K562 (cell line): ENCODE measurements around the gene WAS. TPM values are rescaled to one million over a fixed set of nuclear protein-coding genes. Genes with fewer than 3 reads are reported as not detected.

Source experiments
- ESRRA ChIP-seq: fragments of 450-650 bp; IDR thresholded peaks from 2 replicates; pipeline ENCODE4 v1.6.1; 2014; ENCODE audit warnings: low read depth, mild to moderate bottlenecking, moderate library complexity, borderline replicate concordance
- MYBL2 ChIP-seq, 2 experiments: fragments of 450-650 bp in 1 of 2; sonication (generic) in 1 of 2; formaldehyde crosslinking in 1 of 2; IDR thresholded peaks; 2 replicates each; pipeline versions ENCODE4 v1.6.1 to v1.8.1; 2017 to 2022; ENCODE audit warnings: borderline replicate concordance in 1 of 2, inconsistent platforms in 1 of 2, low read depth in 1 of 2, mild to moderate bottlenecking in 1 of 2, missing genetic modification reagents in 1 of 2, moderate library complexity in 1 of 2
- POLR3A ChIP-seq: IDR thresholded peaks from 2 replicates; pipeline ENCODE4 v1.6.1; 2011; ENCODE audit warnings: borderline replicate concordance, mild to moderate bottlenecking, moderate library complexity; ENCODE audit not compliant: insufficient read length, insufficient read depth; ENCODE audit errors: extremely low read depth
- YY1 ChIP-seq, 3 experiments: IDR thresholded peaks; 2 replicates each; pipeline ENCODE4 v1.6.1; 2011; ENCODE audit warnings: low read length in 2 of 3, mild to moderate bottlenecking in 2 of 3, moderate library complexity in 2 of 3, borderline replicate concordance in 1 of 3, control low read depth in 1 of 3, low read depth in 1 of 3; ENCODE audit not compliant: insufficient read depth in 3 of 3, insufficient replicate concordance in 2 of 3, control insufficient read depth in 1 of 3, insufficient read length in 1 of 3; ENCODE audit errors: extremely low read depth in 1 of 3
- ZNF140 ChIP-seq: fragments of 250-450 bp; sonication (Bioruptor Pico); IDR thresholded peaks from 2 replicates; pipeline ENCODE4 v1.8.0; 2021; ENCODE audit warnings: moderate library complexity, mild to moderate bottlenecking, inconsistent platforms
- polyA plus RNA-seq, 8 experiments: library from polyadenylated mRNA; depleted of rRNA in 4 of 8; stranded (reverse) in 5 of 8; unstranded in 3 of 8; fragments of >200 nt; fragmentation: Nextera tagmentation in 2 of 8; fragmentation: Illumina TruSeq in 1 of 8; extraction: Ambion mirVana in 2 of 8; extraction: Trizol in 1 of 8; gene quantifications; 2 replicates each; pipeline versions ENCODE4 v1.2.1 to v1.2.3, GENCODE V29; 2011 to 2014; ENCODE audit warnings: inconsistent platforms in 1 of 8, missing spikeins in 1 of 8
- total RNA-seq, 7 experiments: library from RNA; depleted of rRNA in 6 of 7; stranded (reverse); fragments of >200 nt in 6 of 7; fragmentation: Illumina TruSeq in 2 of 7; extraction: Trizol in 2 of 7; gene quantifications; 2 replicates each; pipeline versions ENCODE4 v1.2.1 to v1.2.3, GENCODE V29; 2011 to 2021; ENCODE audit warnings: low replicate concordance in 1 of 7
- TF ChIP-seq, protein P1 (sequence below): sonication (generic); formaldehyde crosslinking; IDR thresholded peaks from 2 replicates; pipeline ENCODE4 v1.8.1; 2023; ENCODE audit warnings: mild to moderate bottlenecking, missing genetic modification reagents
- TF ChIP-seq, protein P2 (sequence below), 2 experiments: fragments of 450-650 bp; IDR thresholded peaks; 2 replicates each; pipeline ENCODE4 v1.6.1; 2018; ENCODE audit warnings: mild to moderate bottlenecking in 2 of 2, low read depth in 1 of 2; ENCODE audit not compliant: partially characterized antibody in 2 of 2
- TF ChIP-seq, protein P3 (sequence below): sonication (generic); formaldehyde crosslinking; IDR thresholded peaks from 2 replicates; pipeline ENCODE4 v1.8.0; 2022; ENCODE audit warnings: mild to moderate bottlenecking, low read depth, missing genetic modification reagents
- TF ChIP-seq, protein P4 (sequence below): fragments of 450-650 bp; IDR thresholded peaks from 2 replicates; pipeline ENCODE4 v1.6.1; 2016; ENCODE audit warnings: borderline replicate concordance
- TF ChIP-seq, protein P5 (sequence below), 2 experiments: fragments of 150-350 bp in 1 of 2; IDR thresholded peaks; 2 replicates each; pipeline ENCODE4 v1.6.1; 2012 to 2016; ENCODE audit warnings: low read depth in 2 of 2, low read length in 2 of 2, mild to moderate bottlenecking in 1 of 2, moderate library complexity in 1 of 2

WAS gene
- total and polyA plus RNA-seq, 9 of the 15 experiments (the other 6 are each of a cell fraction or from before 2014, with no cell fraction given) = 0.11 to 16.1 (median 3.8) TPM

DNA sequence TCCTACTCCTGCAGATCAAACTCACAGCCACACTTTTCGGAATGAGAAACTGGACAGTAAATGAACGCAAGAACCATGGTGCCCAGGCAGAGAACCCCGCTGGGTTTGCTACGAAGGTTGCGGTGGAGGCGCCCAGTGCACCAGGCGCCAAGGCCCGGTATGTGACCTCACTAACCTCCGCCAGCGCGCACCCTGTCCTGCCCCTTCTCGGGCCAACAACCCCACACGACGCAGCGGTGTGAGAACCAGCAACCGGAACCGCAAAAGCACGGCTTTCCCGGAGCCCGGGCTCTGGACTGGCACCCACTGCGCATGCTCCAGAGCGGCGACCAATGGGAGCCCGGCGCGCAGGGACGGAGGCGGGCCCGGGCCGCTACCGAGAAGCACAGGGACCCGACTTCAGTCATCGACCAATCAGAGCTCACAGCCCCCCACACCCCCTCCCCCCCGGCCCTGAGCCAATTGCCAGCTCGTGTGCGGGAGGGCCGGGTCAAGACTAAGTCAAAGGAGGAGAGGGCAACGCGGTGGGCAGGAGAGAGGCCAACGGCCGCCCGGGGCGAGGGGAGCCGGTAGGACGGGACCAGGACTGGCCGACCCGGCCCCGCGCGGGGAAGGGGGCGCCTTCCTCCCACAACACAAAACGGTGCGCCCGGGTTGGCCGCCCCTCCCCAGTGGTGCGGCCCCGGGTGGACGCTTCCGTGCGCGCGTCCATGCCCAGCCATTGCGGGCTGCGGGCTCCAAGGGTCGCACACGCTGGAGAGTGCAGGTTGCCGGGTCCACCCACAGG lies 7.3 kb upstream of the WAS start (continued):
- TF ChIP-seq, protein P1, sequence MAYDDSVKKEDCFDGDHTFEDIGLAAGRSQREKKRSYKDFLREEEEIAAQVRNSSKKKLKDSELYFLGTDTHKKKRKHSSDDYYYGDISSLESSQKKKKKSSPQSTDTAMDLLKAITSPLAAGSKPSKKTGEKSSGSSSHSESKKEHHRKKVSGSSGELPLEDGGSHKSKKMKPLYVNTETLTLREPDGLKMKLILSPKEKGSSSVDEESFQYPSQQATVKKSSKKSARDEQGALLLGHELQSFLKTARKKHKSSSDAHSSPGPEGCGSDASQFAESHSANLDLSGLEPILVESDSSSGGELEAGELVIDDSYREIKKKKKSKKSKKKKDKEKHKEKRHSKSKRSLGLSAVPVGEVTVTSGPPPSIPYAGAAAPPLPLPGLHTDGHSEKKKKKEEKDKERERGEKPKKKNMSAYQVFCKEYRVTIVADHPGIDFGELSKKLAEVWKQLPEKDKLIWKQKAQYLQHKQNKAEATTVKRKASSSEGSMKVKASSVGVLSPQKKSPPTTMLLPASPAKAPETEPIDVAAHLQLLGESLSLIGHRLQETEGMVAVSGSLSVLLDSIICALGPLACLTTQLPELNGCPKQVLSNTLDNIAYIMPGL (CRISPR knock-in tag) = no peak
- TF ChIP-seq, protein P2, sequence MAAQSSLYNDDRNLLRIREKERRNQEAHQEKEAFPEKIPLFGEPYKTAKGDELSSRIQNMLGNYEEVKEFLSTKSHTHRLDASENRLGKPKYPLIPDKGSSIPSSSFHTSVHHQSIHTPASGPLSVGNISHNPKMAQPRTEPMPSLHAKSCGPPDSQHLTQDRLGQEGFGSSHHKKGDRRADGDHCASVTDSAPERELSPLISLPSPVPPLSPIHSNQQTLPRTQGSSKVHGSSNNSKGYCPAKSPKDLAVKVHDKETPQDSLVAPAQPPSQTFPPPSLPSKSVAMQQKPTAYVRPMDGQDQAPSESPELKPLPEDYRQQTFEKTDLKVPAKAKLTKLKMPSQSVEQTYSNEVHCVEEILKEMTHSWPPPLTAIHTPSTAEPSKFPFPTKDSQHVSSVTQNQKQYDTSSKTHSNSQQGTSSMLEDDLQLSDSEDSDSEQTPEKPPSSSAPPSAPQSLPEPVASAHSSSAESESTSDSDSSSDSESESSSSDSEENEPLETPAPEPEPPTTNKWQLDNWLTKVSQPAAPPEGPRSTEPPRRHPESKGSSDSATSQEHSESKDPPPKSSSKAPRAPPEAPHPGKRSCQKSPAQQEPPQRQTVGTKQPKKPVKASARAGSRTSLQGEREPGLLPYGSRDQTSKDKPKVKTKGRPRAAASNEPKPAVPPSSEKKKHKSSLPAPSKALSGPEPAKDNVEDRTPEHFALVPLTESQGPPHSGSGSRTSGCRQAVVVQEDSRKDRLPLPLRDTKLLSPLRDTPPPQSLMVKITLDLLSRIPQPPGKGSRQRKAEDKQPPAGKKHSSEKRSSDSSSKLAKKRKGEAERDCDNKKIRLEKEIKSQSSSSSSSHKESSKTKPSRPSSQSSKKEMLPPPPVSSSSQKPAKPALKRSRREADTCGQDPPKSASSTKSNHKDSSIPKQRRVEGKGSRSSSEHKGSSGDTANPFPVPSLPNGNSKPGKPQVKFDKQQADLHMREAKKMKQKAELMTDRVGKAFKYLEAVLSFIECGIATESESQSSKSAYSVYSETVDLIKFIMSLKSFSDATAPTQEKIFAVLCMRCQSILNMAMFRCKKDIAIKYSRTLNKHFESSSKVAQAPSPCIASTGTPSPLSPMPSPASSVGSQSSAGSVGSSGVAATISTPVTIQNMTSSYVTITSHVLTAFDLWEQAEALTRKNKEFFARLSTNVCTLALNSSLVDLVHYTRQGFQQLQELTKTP (IDR thresholded peaks at IDR 0.05; ENCODE audit: low read depth in 1 of 2, partially characterized antibody in 2 of 2) = no peak
- TF ChIP-seq ESRRA (peak; percentile 63; the same call in 1 of the 2 replicates), POLR3A (no peak), YY1 (IDR thresholded peaks at IDR 0.05; ENCODE audit: borderline replicate concordance in 1 of 3, control insufficient read depth in 1 of 3, extremely low read depth in 1 of 3, insufficient read depth in 3 of 3, insufficient read length in 1 of 3, insufficient replicate concordance in 2 of 3, low read depth in 1 of 3, low read length in 2 of 3) (peak in 2 of 3 experiments; percentile 9 to 32), ZNF140 (no peak), MYBL2 (IDR thresholded peaks at IDR 0.05; ENCODE audit: low read depth) (no peak), MYBL2 (CRISPR knock-in tag; IDR thresholded peaks at IDR 0.05; ENCODE audit: borderline replicate concordance) (no peak)
- TF ChIP-seq, protein P3, sequence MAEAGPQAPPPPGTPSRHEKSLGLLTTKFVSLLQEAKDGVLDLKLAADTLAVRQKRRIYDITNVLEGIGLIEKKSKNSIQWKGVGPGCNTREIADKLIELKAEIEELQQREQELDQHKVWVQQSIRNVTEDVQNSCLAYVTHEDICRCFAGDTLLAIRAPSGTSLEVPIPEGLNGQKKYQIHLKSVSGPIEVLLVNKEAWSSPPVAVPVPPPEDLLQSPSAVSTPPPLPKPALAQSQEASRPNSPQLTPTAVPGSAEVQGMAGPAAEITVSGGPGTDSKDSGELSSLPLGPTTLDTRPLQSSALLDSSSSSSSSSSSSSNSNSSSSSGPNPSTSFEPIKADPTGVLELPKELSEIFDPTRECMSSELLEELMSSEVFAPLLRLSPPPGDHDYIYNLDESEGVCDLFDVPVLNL (CRISPR knock-in tag) = no peak
- TF ChIP-seq, protein P4, sequence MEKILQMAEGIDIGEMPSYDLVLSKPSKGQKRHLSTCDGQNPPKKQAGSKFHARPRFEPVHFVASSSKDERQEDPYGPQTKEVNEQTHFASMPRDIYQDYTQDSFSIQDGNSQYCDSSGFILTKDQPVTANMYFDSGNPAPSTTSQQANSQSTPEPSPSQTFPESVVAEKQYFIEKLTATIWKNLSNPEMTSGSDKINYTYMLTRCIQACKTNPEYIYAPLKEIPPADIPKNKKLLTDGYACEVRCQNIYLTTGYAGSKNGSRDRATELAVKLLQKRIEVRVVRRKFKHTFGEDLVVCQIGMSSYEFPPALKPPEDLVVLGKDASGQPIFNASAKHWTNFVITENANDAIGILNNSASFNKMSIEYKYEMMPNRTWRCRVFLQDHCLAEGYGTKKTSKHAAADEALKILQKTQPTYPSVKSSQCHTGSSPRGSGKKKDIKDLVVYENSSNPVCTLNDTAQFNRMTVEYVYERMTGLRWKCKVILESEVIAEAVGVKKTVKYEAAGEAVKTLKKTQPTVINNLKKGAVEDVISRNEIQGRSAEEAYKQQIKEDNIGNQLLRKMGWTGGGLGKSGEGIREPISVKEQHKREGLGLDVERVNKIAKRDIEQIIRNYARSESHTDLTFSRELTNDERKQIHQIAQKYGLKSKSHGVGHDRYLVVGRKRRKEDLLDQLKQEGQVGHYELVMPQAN = peak; percentile 39; the same call in 1 of the 2 replicates
- TF ChIP-seq, protein P5, sequence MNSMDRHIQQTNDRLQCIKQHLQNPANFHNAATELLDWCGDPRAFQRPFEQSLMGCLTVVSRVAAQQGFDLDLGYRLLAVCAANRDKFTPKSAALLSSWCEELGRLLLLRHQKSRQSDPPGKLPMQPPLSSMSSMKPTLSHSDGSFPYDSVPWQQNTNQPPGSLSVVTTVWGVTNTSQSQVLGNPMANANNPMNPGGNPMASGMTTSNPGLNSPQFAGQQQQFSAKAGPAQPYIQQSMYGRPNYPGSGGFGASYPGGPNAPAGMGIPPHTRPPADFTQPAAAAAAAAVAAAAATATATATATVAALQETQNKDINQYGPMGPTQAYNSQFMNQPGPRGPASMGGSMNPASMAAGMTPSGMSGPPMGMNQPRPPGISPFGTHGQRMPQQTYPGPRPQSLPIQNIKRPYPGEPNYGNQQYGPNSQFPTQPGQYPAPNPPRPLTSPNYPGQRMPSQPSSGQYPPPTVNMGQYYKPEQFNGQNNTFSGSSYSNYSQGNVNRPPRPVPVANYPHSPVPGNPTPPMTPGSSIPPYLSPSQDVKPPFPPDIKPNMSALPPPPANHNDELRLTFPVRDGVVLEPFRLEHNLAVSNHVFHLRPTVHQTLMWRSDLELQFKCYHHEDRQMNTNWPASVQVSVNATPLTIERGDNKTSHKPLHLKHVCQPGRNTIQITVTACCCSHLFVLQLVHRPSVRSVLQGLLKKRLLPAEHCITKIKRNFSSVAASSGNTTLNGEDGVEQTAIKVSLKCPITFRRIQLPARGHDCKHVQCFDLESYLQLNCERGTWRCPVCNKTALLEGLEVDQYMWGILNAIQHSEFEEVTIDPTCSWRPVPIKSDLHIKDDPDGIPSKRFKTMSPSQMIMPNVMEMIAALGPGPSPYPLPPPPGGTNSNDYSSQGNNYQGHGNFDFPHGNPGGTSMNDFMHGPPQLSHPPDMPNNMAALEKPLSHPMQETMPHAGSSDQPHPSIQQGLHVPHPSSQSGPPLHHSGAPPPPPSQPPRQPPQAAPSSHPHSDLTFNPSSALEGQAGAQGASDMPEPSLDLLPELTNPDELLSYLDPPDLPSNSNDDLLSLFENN (IDR thresholded peaks at IDR 0.05; ENCODE audit: low read depth in 2 of 2, low read length in 2 of 2) = no peak
